NCI-H446 treated with DMSO at 0.1 percent for 48 hours (cell line): ENCODE measurements around the gene CERS5.

Experiments used
- DNase-seq: peaks from one replicate; lab custom pipeline; 2025; lab: John Stamatoyannopoulos, UW

CERS5 gene

DNA sequence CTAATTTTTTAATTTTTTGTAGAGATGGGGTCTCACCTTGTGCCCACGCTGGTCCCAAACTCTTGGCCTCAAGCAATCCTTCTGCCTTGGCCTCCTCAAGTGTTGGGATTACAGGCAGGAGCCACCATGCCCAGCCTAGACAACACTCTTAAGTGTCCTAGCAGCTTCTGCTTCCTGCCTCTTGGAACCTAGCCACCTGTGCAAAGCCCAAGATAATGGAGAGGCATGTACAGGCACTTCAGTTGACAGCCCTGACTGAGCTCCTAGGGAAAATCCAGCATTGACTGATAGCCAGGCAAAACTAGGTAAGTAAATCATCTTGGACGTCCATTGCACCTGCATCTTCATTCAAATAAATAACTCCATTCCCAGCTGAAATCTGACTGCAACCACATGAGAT, 39.6 kb downstream of the CERS5 start:
- no peak for DNase-seq

GRCh38 chr12:50123203-50123602, 44.0 kb downstream of the CERS5 start:
- DNase-seq = no peak

DNA sequence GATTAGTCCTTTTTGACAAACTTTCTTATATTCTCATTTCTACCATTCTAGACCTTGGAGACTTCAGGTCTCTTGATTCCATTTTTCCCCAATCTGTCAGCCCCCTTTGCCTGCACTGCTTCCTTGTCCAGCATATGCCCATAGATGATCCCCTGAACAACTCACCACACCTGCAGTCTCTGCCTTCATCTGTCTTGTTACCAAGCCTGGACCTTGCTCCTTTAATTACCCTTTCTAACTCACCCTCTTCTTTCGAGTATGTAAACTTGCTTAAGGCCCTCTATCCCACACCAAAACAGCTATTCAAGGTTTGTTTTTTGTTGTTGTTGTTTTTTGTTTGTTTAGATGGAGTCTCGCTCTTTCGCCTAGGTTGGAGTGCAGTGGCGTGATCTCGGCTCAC, 45.5 kb downstream of the CERS5 start:
- no peak for DNase-seq

DNA sequence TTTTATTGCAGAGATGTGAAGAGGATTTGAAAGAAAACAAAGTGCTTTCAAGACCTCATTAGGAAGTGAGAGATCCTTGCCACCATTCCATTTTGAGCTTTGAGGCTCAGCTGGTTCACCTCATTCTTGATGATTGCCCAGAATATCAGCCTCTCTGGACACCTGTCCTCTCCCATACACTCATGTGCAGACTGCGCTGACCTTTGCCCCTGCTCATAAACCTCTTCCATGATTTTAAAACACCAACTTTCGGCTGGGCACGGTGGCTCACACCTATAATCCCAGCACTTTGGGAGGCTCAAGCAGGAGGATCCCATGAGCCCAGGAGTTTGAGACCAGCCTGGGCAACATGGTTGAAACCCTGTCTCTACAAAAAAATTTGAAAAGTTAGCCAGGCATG, 46.2 kb downstream of the CERS5 start:
- no peak for DNase-seq

GRCh38 chr12:50120521-50120920, 46.6 kb downstream of the CERS5 start:
- no peak for DNase-seq

GRCh38 chr12:50119387-50119786, 47.8 kb downstream of the CERS5 start:
- no peak for DNase-seq

GRCh38 chr12:50117057-50117622, 50.0 kb downstream of the CERS5 start:
- DNase-seq = no peak

GRCh38 chr12:50112456-50113218, 54.5 kb downstream of the CERS5 start:
- no peak for DNase-seq

- DNase-seq = peak; percentile 99
These were observed 55.3 kb downstream of the CERS5 start, which contains the start of gene COX14 for GRCh38 chr12:50111693-50112455. Gene COX14 (plus strand): TSS chr12:50112236. CDS start chr12:50120044, 7,808 bp downstream.

DNA sequence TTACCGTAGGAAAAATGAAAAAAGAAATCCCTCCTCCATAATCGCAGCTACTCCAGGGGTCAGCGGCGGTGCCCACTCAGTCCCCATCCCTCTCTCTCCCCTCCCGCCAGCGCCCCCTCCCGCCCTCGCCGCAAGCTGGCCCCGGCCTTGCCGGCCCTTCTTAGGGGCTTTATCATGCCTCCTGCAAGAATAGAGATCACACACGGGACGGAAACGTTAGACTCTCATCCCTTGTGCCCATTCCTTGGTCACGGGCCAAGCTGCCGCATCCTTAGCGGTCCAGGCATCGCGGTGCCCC, 55.8 kb downstream of the CERS5 start:
- DNase-seq = no peak

GRCh38 chr12:50110762-50111351, 56.3 kb downstream of the CERS5 start:
- DNase-seq = no peak

DNA sequence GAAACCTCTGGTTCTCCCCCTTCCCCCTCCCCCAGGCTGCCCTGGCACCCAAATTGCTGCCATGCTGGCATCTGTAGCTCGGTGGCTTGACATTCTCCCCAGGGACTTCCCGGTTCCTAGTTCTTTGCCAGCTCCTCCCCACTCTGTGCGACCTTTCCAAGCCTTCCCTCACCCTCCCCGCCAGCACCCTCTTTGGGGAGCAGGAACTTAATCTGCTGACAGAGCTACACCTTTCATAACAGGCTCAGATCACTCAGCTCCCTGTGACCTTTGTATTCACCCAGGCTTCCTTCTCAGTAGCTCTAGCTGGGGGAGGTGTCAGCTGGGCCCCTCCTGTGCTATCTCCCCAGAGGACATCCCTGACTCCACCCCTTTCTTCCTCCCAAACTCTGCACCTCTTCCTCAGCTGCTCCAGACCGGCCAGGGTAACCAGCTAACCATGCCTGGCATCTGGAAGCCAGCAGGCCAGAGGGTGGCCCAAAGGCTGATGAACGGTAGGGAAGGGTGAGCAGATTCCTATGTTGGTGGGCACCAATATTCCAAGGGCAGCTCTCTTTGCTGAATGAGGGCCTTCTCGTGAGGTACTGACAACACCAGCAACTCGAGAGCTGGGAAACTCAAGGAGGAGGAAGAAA, 56.9 kb downstream of the CERS5 start:
- no peak for DNase-seq

- DNase-seq = no peak
These were observed 57.9 kb downstream of the CERS5 start for GRCh38 chr12:50109319-50109718.

DNA sequence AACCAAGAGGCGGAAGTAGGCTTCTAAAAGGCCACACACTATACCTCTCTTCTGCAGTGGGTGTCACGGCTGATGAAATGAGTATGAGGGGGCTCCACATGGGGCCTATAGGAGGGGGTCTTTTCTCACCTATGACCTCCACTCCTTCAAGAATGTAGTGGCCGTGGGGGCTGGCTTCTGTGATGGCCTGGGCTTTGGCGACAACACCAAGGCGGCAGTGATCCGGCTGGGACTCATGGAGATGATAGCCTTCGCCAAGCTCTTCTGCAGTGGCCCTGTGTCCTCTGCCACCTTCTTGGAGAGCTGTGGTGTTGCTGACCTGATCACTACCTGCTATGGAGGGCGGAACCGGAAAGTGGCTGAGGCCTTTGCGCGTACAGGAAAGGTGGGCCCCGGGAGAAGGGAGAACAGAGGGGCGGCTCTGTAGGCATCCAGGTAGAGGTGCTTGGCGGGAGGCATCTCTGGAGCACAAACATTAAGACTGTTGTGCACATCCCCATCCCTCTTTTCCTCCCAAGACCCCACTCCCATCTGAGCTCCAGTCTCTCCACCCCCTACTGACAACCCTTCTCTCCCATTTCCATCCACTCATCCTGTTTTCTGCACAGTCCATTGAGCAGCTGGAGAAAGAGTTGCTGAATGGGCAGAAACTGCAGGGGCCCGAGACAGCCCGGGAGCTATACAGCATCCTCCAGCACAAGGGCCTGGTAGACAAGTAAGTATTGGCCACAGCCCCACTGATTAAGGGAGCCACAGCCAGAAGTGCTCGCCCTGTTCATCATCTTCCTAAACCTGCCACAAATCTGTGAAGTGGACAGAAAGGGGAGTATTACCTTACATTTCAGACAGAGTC, 59.5 kb downstream of the CERS5 start:
- no peak for DNase-seq

DNA sequence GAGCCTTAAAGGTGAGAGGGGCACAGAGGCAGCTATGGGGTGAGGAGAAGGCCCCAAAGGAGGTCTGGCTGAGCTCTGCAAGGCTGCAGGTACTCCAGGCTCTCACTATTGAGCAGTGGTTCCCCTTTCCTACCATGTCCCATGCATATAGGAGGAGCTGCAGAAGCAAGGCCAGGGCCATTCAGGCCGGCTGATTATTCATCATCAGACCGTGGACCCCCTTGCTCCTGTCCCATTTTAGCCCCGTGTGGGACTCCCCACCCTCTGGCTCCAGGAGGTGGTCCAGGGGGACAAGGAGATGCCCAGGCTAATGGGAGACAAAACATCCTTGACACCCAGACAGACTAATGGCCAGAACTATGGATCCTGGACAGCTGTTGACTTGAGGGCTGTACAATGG, 60.3 kb downstream of the CERS5 start:
- DNase-seq = no peak

DNA sequence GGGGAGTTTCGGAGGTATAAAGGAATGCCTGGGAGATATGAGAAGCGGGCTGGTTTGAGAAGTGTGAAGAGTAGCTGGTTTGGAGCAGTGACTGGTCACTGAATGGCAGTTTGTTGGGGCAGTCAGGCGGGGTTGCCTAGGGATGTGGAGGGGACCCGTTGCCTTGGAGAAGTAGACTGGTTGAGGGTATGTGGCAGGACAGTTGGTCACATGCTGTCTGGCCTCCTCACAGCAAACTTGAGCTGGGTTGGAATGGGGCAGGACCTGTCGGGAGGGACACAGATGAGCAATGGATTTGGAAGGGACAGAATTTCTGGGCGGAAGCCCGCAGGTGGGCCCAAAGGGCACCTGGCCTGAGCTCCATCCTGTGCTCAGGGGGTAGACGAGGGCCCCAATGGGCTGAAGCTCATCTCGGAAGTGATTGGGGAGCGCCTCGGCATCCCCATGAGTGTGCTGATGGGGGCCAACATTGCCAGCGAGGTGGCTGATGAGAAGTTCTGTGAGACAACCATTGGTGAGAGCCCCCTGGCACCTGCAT, 61.2 kb downstream of the CERS5 start:
- DNase-seq = no peak

DNA sequence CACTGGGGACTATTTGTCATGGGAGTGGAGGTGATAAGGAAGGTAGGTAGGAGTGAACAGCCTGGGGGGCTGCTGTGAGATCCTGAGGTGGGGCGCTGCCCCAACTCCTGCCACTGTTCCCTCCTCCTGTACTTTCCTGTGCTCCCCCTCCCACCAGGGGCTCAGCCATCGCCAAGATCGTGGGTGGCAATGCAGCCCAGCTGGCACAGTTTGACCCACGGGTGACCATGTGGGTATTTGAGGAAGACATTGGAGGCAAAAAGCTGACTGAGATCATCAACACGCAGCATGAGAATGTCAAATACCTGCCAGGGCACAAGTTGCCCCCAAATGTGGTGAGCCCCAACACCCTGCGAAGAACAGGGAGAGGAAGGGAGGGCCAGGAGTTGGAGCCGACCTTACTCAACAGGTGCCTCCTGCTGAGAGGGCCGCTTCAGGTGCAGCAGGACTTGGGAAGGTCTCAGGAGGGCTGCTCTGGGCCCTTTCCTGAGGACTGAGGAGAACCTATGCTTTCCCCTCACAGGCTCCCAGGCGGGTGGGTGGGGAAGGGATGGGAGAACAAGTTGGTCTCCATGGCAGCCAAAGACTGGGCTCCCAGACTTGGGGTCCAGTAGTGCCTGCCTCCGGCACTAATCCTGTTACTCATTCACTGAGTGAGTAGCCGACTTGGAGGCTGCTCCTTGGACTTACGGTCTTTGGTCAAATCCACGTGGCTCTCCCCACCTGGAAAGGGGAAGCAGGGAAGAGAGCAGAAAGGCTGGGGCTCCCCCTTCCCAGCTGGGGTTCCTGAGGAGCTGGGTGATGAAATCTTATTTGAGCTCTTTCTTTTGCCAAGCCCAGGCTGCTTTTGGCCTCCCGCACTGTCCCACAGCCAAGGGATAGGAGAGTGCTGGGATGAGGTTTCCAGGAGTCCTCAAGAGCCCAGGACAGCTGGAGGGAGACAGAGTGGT, 62.5 kb downstream of the CERS5 start:
- no peak for DNase-seq

- DNase-seq = no peak
These were observed 63.3 kb downstream of the CERS5 start, which contains the start of gene GPD1 for GRCh38 chr12:50103767-50104321. Gene GPD1 (plus strand): TSS chr12:50104008. CDS start chr12:50104051, 43 bp downstream.

- DNase-seq = no peak
These were observed 63.8 kb downstream of the CERS5 start for GRCh38 chr12:50103351-50103750.
